ENCODE data around the gene PDLIM1.

Gene PDLIM1

GRCh38 chr10:95309958-95310357 is 19.2 kb upstream of the PDLIM1 start:
- Histone ChIP-seq H3K36me3 (ENCODE audit: control insufficient read depth, insufficient read depth, low read length) (no peaks in the 10 kb centered on the region), H3K9me3 (ENCODE audit: control insufficient read depth, low read length) (no peaks in the 10 kb centered on the region), H3K4me1 (no peaks in the 10 kb centered on the region), H3K4me3 (ENCODE audit: low read depth, low read length) (no peak overlapping the region), H3K4me2 (ENCODE audit: low read length) (no peak overlapping the region), H3K79me2 (no peaks in the 10 kb centered on the region), H2AFZ (no peak overlapping the region), H3K27me3 (ENCODE audit: control insufficient read depth, insufficient read depth, low read length) (no peaks in the 10 kb centered on the region), H3K27ac (no peak overlapping the region), H3K9ac (no peak overlapping the region)
- TF ChIP-seq CTCF (IDR thresholded peaks at IDR 0.05), result no peak

- Histone ChIP-seq H3K9ac (no peak overlapping the region), H3K79me2 (no peaks in the 10 kb centered on the region), H3K4me1 (no peaks in the 10 kb centered on the region), H3K4me3 (ENCODE audit: low read depth, low read length) (no peak overlapping the region), H2AFZ (no peak overlapping the region), H3K36me3 (ENCODE audit: control insufficient read depth, insufficient read depth, low read length) (no peaks in the 10 kb centered on the region), H3K9me3 (ENCODE audit: control insufficient read depth, low read length) (no peaks in the 10 kb centered on the region), H3K4me2 (ENCODE audit: low read length) (no peak overlapping the region), H3K27ac (no peak overlapping the region), H3K27me3 (ENCODE audit: control insufficient read depth, insufficient read depth, low read length) (no peaks in the 10 kb centered on the region)
- no peak for TF ChIP-seq CTCF (IDR thresholded peaks at IDR 0.05)
Measured at GRCh38 chr10:95308389-95309302, 17.8 kb upstream of the PDLIM1 start.

- TF ChIP-seq CTCF (IDR thresholded peaks at IDR 0.05), result no peak
- Histone ChIP-seq H3K27ac (no peak overlapping the region), H3K9me3 (ENCODE audit: control insufficient read depth, low read length) (no peaks in the 10 kb centered on the region), H3K79me2 (no peaks in the 10 kb centered on the region), H3K36me3 (ENCODE audit: control insufficient read depth, insufficient read depth, low read length) (no peaks in the 10 kb centered on the region), H2AFZ (no peak overlapping the region), H3K4me2 (ENCODE audit: low read length) (no peak overlapping the region), H3K27me3 (ENCODE audit: control insufficient read depth, insufficient read depth, low read length) (no peaks in the 10 kb centered on the region), H3K4me1 (no peaks in the 10 kb centered on the region), H3K9ac (no peak overlapping the region), H3K4me3 (ENCODE audit: low read depth, low read length) (no peak overlapping the region)
Measured at GRCh38 chr10:95306851-95307250, 16.0 kb upstream of the PDLIM1 start.

GRCh38 chr10:95306318-95306650 is 15.5 kb upstream of the PDLIM1 start:
- H3K79me2 ChIP-seq, result no peaks in the 10 kb centered on the region
- no peaks in the 10 kb centered on the region for H3K4me1 ChIP-seq
- H3K9ac ChIP-seq, result no peak overlapping the region
- H3K36me3 ChIP-seq (ENCODE audit: control insufficient read depth, insufficient read depth, low read length), result no peaks in the 10 kb centered on the region
- TF ChIP-seq CTCF (IDR thresholded peaks at IDR 0.05), result no peak
- H3K4me2 ChIP-seq (ENCODE audit: low read length), result no peak overlapping the region
- no peak overlapping the region for H2AFZ ChIP-seq
- no peaks in the 10 kb centered on the region for H3K27me3 ChIP-seq (ENCODE audit: control insufficient read depth, insufficient read depth, low read length)
- H3K27ac ChIP-seq, result no peak overlapping the region
- H3K9me3 ChIP-seq (ENCODE audit: control insufficient read depth, low read length), result no peaks in the 10 kb centered on the region
- H3K4me3 ChIP-seq (ENCODE audit: low read depth, low read length), result no peak overlapping the region

Data from parathyroid adenoma (tissue), 2 donors.